ENCODE data around the gene TRPV2.

Gene TRPV2

GRCh38 chr17:16459271-16459670 lies 43.9 kb downstream of the TRPV2 start:
- DNase-seq = no peak

- DNase-seq = no peak
Measured at GRCh38 chr17:16459855-16460550, 44.6 kb downstream of the TRPV2 start.

GRCh38 chr17:16460796-16461605 lies 45.6 kb downstream of the TRPV2 start:
- no peak for DNase-seq

- no peak for DNase-seq
Measured at GRCh38 chr17:16461606-16461866, 46.2 kb downstream of the TRPV2 start.

GRCh38 chr17:16462070-16462864 lies 46.9 kb downstream of the TRPV2 start:
- DNase-seq = no peak

- DNase-seq = no peak
Measured at GRCh38 chr17:16463358-16464302, 48.3 kb downstream of the TRPV2 start.

GRCh38 chr17:16464303-16465051 lies 49.1 kb downstream of the TRPV2 start:
- DNase-seq = no peak

- DNase-seq = no peak
Measured at GRCh38 chr17:16465052-16465312, 49.6 kb downstream of the TRPV2 start.

- no peak for DNase-seq
Measured at GRCh38 chr17:16465861-16466338, 50.5 kb downstream of the TRPV2 start.

- DNase-seq = no peak
Measured at GRCh38 chr17:16466407-16466806, 51.0 kb downstream of the TRPV2 start.

- DNase-seq = no peak
Measured at GRCh38 chr17:16467044-16467443, 51.7 kb downstream of the TRPV2 start.

GRCh38 chr17:16467886-16468285 lies 52.5 kb downstream of the TRPV2 start:
- DNase-seq = no peak

GRCh38 chr17:16468428-16468992 lies 53.1 kb downstream of the TRPV2 start:
- DNase-seq = no peak

GRCh38 chr17:16470265-16470664 lies 54.9 kb downstream of the TRPV2 start:
- no peak for DNase-seq

GRCh38 chr17:16471295-16471694 lies 55.9 kb downstream of the TRPV2 start:
- DNase-seq = no peak

- no peak for DNase-seq
Measured at GRCh38 chr17:16472539-16472938, 57.2 kb downstream of the TRPV2 start.

GRCh38 chr17:16473044-16474011 lies 58.0 kb downstream of the TRPV2 start:
- DNase-seq = no peak

GRCh38 chr17:16474012-16474725 lies 58.8 kb downstream of the TRPV2 start:
- DNase-seq = no peak

GRCh38 chr17:16475179-16475704 lies 59.9 kb downstream of the TRPV2 start:
- no peak for DNase-seq

GRCh38 chr17:16477255-16477654 lies 61.9 kb downstream of the TRPV2 start:
- DNase-seq = no peak
